ENCODE data around the gene MEGF8.
"Not testable (repeated sequence)": the region's sequence is repeated elsewhere in the genome, so short reads cannot be mapped to it uniquely, and the experiment has no call there.

MEGF8 gene

GRCh38 chr19:42339126-42339860, 13.9 kb downstream of the MEGF8 start:
- H3K9me3 ChIP-seq (ENCODE audit: control insufficient read depth, insufficient read depth, low read length); H3K36me3 ChIP-seq (ENCODE audit: insufficient read depth, low read length): not testable (repeated sequence)

GRCh38 chr19:42339922-42340321, 14.5 kb downstream of the MEGF8 start:
- H3K9ac ChIP-seq (ENCODE audit: low read depth, low read length); H3K4me1 ChIP-seq (ENCODE audit: insufficient read depth, low read length); H3K9me3 ChIP-seq (ENCODE audit: control insufficient read depth, insufficient read depth, low read length); H3K36me3 ChIP-seq (ENCODE audit: insufficient read depth, low read length): not testable (repeated sequence)

More at GRCh38 chr19:42339126-42339860, 13.9 kb downstream of the MEGF8 start:
- H3K9ac ChIP-seq (ENCODE audit: low read depth, low read length); H3K4me1 ChIP-seq (ENCODE audit: insufficient read depth, low read length): not testable (repeated sequence)

- Histone ChIP-seq H3K9ac (ENCODE audit: low read depth, low read length) (no peak overlapping the region), H3K4me1 (ENCODE audit: insufficient read depth, low read length) (no peaks in the 10 kb centered on the region), H3K36me3 (ENCODE audit: insufficient read depth, low read length) (no peaks in the 10 kb centered on the region), H3K9me3 (ENCODE audit: control insufficient read depth, insufficient read depth, low read length) (no peaks in the 10 kb centered on the region)
Measured at GRCh38 chr19:42343344-42344110, 18.1 kb downstream of the MEGF8 start.

- H3K9ac ChIP-seq (ENCODE audit: low read depth, low read length) = no peak overlapping the region
- H3K4me1 ChIP-seq (ENCODE audit: insufficient read depth, low read length) = no peaks in the 10 kb centered on the region
- no peaks in the 10 kb centered on the region for H3K36me3 ChIP-seq (ENCODE audit: insufficient read depth, low read length)
- H3K9me3 ChIP-seq (ENCODE audit: control insufficient read depth, insufficient read depth, low read length) = no peaks in the 10 kb centered on the region
Measured at GRCh38 chr19:42344336-42344893, 19.0 kb downstream of the MEGF8 start.

- H3K9ac ChIP-seq (ENCODE audit: low read depth, low read length) = no peak overlapping the region
- no peaks in the 10 kb centered on the region for H3K9me3 ChIP-seq (ENCODE audit: control insufficient read depth, insufficient read depth, low read length)
- H3K36me3 ChIP-seq (ENCODE audit: insufficient read depth, low read length) = no peaks in the 10 kb centered on the region
- H3K4me1 ChIP-seq (ENCODE audit: insufficient read depth, low read length) = no peaks in the 10 kb centered on the region
Measured at GRCh38 chr19:42345191-42345812, 19.9 kb downstream of the MEGF8 start.

GRCh38 chr19:42348211-42348610, 22.8 kb downstream of the MEGF8 start:
- Histone ChIP-seq H3K9me3 (ENCODE audit: control insufficient read depth, insufficient read depth, low read length) (no peaks in the 10 kb centered on the region), H3K9ac (ENCODE audit: low read depth, low read length) (no peak overlapping the region), H3K36me3 (ENCODE audit: insufficient read depth, low read length) (no peaks in the 10 kb centered on the region), H3K4me1 (ENCODE audit: insufficient read depth, low read length) (no peaks in the 10 kb centered on the region)

- H3K36me3 ChIP-seq (ENCODE audit: insufficient read depth, low read length) = no peaks in the 10 kb centered on the region
- H3K9ac ChIP-seq (ENCODE audit: low read depth, low read length) = no peak overlapping the region
- no peaks in the 10 kb centered on the region for H3K9me3 ChIP-seq (ENCODE audit: control insufficient read depth, insufficient read depth, low read length)
- H3K4me1 ChIP-seq (ENCODE audit: insufficient read depth, low read length) = no peaks in the 10 kb centered on the region
Measured at GRCh38 chr19:42349378-42350107, 24.1 kb downstream of the MEGF8 start.

- Histone ChIP-seq H3K4me1 (ENCODE audit: insufficient read depth, low read length) (no peaks in the 10 kb centered on the region), H3K9ac (ENCODE audit: low read depth, low read length) (no peak overlapping the region), H3K9me3 (ENCODE audit: control insufficient read depth, insufficient read depth, low read length) (no peaks in the 10 kb centered on the region), H3K36me3 (ENCODE audit: insufficient read depth, low read length) (no peaks in the 10 kb centered on the region)
Measured at GRCh38 chr19:42350417-42350816, 25.0 kb downstream of the MEGF8 start.

- H3K9ac ChIP-seq (ENCODE audit: low read depth, low read length) = no peak overlapping the region
- no peaks in the 10 kb centered on the region for H3K36me3 ChIP-seq (ENCODE audit: insufficient read depth, low read length)
- H3K9me3 ChIP-seq (ENCODE audit: control insufficient read depth, insufficient read depth, low read length) = no peaks in the 10 kb centered on the region
- H3K4me1 ChIP-seq (ENCODE audit: insufficient read depth, low read length) = no peaks in the 10 kb centered on the region
Measured at GRCh38 chr19:42351079-42351735, 25.8 kb downstream of the MEGF8 start.

GRCh38 chr19:42352301-42353259, 27.1 kb downstream of the MEGF8 start:
- H3K9me3 ChIP-seq (ENCODE audit: control insufficient read depth, insufficient read depth, low read length) = no peaks in the 10 kb centered on the region
- H3K4me1 ChIP-seq (ENCODE audit: insufficient read depth, low read length) = no peaks in the 10 kb centered on the region
- no peak overlapping the region for H3K9ac ChIP-seq (ENCODE audit: low read depth, low read length)
- H3K36me3 ChIP-seq (ENCODE audit: insufficient read depth, low read length) = no peaks in the 10 kb centered on the region

- H3K9ac ChIP-seq (ENCODE audit: low read depth, low read length) = no peak overlapping the region
- H3K36me3 ChIP-seq (ENCODE audit: insufficient read depth, low read length) = no peaks in the 10 kb centered on the region
- no peaks in the 10 kb centered on the region for H3K4me1 ChIP-seq (ENCODE audit: insufficient read depth, low read length)
- no peaks in the 10 kb centered on the region for H3K9me3 ChIP-seq (ENCODE audit: control insufficient read depth, insufficient read depth, low read length)
Measured at GRCh38 chr19:42353341-42354015, 28.0 kb downstream of the MEGF8 start.

GRCh38 chr19:42355896-42356295, 30.5 kb downstream of the MEGF8 start:
- no peaks in the 10 kb centered on the region for H3K36me3 ChIP-seq (ENCODE audit: insufficient read depth, low read length)
- H3K9ac ChIP-seq (ENCODE audit: low read depth, low read length) = no peak overlapping the region
- H3K9me3 ChIP-seq (ENCODE audit: control insufficient read depth, insufficient read depth, low read length) = no peaks in the 10 kb centered on the region
- H3K4me1 ChIP-seq (ENCODE audit: insufficient read depth, low read length) = no peaks in the 10 kb centered on the region

All from ES-I3 (cell line).